Epidermal melanocyte (primary cell): ENCODE measurements around the gene CDS2.

Experiments
- DNase-seq: peaks from one replicate; pipeline ENCODE4 v3.0.0; 2011; ENCODE audit warnings: low spot score; ENCODE audit not compliant: insufficient read length

Gene CDS2

DNA sequence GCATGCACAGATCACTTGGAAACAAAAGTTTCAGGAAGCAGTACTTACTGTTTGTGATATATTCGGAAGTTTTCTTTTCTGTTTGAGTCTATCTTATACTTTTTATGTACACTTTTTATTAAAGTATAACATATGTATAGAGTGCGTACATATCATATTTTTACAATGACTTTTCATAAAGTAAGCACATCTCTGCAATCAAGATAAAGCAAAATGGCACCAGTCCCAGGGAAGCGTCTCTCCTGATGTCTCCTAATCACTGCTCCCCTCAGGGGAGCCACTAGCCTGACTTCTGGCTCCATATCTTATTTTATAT lies 26.3 kb downstream of the CDS2 start:
- DNase-seq = no peak

- no peak for DNase-seq
Observed at GRCh38 chr20:5153612-5154542, 27.1 kb downstream of the CDS2 start.

DNA sequence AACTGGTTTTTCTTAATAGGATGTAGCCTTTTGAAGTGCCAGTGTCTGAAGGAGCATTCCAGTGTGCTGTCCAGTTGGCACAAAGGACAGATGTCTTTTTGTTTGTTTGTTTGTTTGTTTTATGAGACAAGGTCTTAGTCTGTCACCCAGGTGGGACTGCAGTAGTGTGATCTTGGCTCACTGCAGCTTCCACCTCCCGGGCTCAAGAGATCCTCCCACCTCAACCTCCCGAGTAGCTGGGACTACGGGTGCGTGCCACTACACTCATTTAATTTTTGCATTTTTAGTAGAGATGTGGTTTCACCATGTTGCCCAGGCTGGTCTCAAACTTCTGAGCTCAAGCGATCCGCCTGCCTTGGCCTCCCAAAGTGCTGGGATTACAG lies 27.7 kb downstream of the CDS2 start:
- DNase-seq = no peak

DNA sequence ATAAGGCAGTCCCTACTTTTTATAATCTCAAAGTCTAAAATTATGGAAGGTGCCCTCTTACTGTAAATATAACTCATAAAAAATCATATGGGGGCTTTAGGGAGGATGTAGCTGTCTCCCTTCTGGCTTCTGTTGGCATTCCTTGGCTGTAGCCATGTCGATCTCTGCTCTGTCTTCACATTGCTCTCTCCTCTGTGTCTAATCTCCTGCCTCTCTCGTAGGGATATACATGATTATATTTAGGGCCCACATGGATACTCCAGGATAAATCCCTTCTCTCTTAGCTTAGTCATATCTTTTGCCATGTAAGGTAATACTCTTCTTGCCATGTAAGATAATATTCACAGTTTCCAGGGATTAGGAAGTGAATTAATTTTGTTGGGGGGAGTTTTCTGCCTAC lies 28.6 kb downstream of the CDS2 start:
- DNase-seq = no peak

- DNase-seq = no peak
Observed at GRCh38 chr20:5156675-5157448, 30.1 kb downstream of the CDS2 start.

- DNase-seq = no peak
Observed at GRCh38 chr20:5159928-5160327, 33.1 kb downstream of the CDS2 start.

DNA sequence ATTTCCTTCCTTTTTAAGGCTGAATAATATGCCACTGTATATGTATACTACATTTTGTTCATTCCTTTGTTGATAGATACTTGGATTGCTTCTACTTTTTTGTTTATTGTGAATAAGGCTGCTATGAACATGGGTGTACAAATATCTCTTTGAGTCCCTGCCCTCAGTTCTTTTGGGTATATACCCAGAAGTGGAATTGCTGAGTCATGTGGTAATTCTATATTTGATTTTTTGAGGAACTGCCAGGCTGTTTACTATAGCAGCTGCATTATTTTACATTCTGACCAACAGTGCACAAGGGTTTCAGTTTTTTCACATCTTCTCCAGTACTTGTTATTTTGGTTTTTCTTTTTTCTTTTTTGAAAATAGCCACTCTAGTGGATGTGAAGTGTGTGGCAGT lies 34.1 kb downstream of the CDS2 start:
- no peak for DNase-seq

- DNase-seq = no peak
Observed at GRCh38 chr20:5161536-5162164, 34.8 kb downstream of the CDS2 start.

GRCh38 chr20:5164645-5165625 lies 38.1 kb downstream of the CDS2 start:
- no peak for DNase-seq

- DNase-seq = no peak
Observed at GRCh38 chr20:5168651-5169396, 42.0 kb downstream of the CDS2 start.

DNA sequence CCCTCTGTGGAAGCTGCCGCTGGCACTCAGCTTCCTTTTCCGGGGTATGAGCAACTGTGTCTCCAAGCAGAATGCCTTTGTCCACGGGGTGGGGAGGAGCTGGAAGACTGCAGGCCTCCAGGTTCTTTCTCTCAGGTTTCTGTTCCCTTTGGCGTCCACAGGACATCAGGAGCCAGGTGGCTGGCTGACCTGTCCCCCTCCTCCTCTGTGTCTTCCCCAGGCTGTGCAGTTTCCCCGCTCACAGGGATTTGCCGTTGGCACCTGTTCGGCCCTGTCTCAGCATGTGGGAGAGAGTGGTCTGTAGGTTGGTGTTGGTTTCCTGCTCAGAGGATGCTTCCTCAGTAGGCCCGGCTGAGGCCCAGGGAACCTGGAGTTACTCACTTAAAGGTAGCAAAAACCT lies 43.5 kb downstream of the CDS2 start:
- no peak for DNase-seq

DNA sequence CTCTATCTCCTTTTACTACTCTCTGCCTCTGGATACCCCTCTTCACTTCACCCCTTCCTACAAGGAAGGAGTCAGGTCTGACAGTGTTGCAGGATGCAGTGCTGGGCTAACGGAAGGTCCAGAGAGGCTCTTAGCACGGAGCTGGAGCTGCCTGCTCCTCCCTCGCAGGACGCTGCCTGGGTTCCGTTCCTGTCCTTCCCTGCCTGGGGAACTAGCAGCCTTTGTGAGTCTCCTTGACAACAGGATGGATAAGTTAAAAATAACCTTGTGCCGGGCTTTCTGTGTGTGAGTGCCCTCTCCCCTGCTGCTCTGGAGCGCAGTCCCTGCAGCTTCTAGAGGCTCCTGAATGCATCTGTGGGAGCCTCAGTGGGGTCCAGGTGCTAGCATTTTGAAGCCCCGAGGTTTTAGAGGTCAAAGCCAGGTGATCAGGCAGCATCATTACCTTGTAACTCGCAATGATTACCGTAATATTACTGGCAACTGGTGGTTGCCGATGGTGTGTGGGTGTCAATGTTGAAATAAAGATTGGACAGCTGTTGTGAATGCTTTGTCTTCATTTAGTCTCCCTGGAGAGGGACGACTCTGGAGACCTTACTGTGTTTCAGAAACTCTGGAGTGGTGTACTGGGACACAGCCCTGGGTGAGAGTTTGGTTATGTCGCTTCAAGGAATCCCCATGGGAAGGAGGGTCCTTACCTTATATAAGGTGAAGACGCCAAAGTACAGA lies 44.4 kb downstream of the CDS2 start:
- no peak for DNase-seq

DNA sequence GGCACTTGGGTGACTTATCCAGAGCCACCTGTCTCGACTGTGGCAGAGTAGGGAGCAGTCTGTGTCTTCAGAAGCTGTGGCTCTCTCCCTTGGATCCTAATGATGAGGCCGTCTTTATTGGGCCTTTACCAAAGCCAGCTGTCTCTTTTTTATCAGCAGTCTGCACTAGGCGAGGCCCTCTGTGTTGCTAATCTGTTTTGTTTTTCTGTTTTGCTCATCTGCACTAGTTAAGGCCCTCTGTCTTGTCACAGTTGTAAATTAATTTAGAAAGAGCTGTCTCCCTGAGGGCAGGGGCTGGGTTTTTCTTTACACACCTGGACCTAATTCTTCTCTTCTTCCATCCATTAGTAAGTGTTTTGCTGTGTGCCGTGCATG lies 45.0 kb downstream of the CDS2 start:
- DNase-seq = no peak

- DNase-seq = no peak
Observed at GRCh38 chr20:5172167-5172601, 45.4 kb downstream of the CDS2 start.

- DNase-seq = no peak
Observed at GRCh38 chr20:5172903-5173463, 46.2 kb downstream of the CDS2 start.

GRCh38 chr20:5173751-5174150 lies 46.9 kb downstream of the CDS2 start:
- no peak for DNase-seq

DNA sequence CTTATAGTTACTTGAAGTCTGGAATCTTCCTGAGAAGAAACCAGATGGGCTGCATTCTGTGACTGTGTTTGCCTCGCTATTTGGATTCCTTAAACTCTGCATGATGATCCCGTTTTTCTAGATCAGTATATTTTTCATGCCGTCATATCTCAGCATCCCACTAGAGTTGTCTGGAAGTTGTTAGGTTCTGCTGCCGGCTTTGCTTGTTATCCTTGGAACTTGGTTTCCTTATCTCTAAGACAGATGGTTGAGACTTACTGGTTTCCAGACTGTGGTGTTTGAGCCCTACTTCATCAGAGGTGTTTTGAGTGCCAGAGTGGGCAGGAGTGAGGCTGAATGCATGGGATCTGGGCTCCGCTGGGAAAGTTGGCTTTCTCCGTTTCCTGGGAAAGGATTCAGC lies 50.3 kb downstream of the CDS2 start:
- DNase-seq = no peak

DNA sequence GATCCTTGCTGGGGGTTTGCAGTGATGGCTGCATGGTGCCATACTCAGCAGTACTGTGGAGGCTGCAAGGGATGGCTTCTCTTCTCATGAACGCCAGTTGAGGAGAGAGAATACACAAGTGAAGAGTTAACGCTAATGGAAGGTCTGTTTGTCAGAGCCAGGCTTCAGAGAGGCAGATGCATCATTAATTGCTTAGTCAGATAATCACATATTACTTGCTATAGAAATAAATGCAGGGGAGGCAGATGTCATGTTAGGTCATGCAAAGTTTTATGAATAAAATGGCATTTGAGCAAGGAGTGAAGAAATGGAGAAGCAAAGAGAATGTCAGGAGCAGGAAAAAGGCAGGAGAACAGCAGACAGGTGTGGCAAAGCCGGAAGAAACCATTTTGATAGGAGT lies 51.2 kb downstream of the CDS2 start:
- DNase-seq = no peak

- no peak for DNase-seq
Observed at GRCh38 chr20:5180421-5180820, 53.6 kb downstream of the CDS2 start.
